HL-60/S4 treated with phorbol 12-myristate 13-acetate at 8.2 ng/mL for 4 days and 3 days (cell line): Measurements from ENCODE around the gene ARL8A.
"Not testable (repeated sequence)": the region's sequence is repeated elsewhere in the genome, so short reads cannot be mapped to it uniquely, and the experiment has no call there.

ENCODE experiments used
- in situ Hi-C: fragments of 300-500 bp; cut with MboI; formaldehyde crosslinking; loops from 2 replicates; pipeline ENCODE4 v1.15.0; 2022; ENCODE audit warnings: low sequenced_read_pairs

ARL8A gene

DNA sequence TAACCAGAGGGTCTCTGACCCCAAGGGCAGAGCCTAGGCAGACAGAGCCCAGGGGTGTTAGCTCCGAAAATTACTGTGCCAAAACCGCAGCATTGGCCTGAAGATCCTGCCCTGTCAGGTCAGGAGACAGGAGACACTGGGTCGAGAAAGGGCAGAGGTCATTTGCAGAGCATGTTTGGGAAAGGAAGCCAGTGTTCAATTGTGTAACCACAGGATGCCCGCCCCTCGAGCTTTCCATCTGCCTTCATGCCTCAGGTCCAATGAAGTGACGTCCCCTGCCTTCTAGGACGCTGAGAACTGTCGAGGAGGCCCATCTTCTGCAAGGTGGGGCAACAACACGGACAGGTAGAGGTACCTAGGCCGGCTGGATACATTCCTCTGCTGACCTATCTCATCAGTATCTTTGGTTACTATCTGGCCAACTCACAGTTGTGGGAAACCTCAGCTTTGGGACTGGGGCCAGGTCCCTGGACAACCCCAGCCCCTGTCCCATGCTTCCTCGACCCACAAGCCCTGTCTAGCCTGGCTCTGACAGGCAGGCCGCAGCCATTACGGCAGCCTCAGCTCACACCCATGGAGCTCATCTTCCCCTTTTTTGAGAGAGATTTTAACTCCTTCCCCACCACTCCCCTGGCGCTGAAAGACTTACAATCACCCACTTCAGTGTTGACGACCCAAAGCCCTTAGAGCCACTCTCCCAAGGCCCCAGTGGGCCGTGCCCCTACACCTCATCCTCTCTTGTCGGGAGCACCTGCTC is 1.3 kb downstream of the ARL8A start:
- in situ Hi-C loops: no loop called here

GRCh38 chr1:202141468-202141867 is 3.1 kb downstream of the ARL8A start:
- in situ Hi-C loops: not testable (repeated sequence)

GRCh38 chr1:202140833-202141232 is 3.7 kb downstream of the ARL8A start:
- in situ Hi-C loops: no loop called here

DNA sequence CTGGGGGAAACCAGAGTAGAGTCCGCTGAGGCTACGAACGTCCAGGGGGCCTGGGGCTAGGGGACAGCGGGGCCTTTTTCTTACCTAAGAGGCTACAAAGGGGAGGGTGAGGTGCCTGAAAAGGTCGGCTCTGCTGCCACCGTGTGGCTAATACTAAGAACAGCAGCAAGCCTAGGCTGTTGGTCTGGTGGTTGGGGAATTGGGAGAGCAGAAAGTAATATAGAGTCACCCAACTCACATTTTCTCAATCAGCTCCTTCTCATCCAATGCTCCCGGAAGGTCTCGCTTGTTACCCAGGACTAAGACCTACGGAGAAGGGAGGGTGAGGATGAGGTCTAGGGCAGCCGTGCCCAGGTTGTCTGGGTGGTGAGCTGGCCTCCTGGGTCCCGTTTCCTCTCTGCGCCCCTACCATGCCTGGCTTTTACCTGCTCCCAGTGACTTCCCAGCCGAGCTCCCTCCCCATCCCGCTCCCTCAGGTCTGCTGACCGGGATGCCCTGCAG is 9.3 kb downstream of the ARL8A start:
- in situ Hi-C loops: no loop called here

- in situ Hi-C loops: no loop called here
These were observed 9.8 kb downstream of the ARL8A start for GRCh38 chr1:202134645-202135172.

- in situ Hi-C loops: no loop called here
These were observed 10.5 kb downstream of the ARL8A start for GRCh38 chr1:202133989-202134388.

GRCh38 chr1:202133496-202133895 is 11.0 kb downstream of the ARL8A start:
- in situ Hi-C loops: no loop called here

GRCh38 chr1:202133001-202133400 is 11.5 kb downstream of the ARL8A start:
- in situ Hi-C loops: no loop called here

GRCh38 chr1:202131956-202132821 is 12.3 kb downstream of the ARL8A start:
- in situ Hi-C loops: no loop called here

DNA sequence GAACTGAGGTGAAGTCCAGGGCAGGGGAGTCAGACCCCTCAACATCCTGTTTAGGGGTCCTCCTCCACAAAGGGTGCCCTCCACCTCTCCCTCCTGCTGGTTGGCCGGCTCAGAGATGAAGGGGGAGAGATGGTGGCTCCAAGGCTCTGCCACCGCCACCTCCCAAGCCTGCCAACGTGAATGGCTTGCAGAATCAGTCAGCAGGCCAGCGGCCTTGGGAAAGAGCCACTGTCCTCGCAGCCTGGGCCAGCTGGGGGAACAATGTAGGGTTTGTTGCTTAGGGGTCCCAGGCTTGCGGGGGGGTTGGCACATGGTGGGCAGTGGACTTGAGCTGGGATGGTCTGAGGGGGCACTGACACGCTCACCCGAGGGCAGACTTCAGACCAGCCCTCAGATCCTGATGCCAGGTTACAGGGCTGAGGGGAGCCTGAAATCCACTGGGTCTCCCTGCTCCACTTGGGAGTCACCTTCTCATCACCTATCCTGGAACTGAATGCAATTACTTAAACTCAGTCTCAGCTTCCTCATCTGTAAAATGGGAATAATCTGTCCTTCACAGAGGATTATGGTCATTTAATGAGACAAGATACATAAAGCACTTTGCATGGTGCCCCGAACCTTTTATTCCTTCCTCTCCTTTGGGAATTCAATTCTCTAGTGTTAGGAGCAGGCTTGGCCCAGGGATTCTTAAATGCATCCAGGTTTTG is 13.6 kb downstream of the ARL8A start:
- in situ Hi-C loops: no loop called here

- in situ Hi-C loops: no loop called here
These were observed 14.2 kb downstream of the ARL8A start for GRCh38 chr1:202130297-202130721.

- in situ Hi-C loops: no loop called here
These were observed 14.9 kb downstream of the ARL8A start for GRCh38 chr1:202129453-202130296.

- in situ Hi-C loops: no loop called here
These were observed 16.5 kb downstream of the ARL8A start for GRCh38 chr1:202127836-202128622.

DNA sequence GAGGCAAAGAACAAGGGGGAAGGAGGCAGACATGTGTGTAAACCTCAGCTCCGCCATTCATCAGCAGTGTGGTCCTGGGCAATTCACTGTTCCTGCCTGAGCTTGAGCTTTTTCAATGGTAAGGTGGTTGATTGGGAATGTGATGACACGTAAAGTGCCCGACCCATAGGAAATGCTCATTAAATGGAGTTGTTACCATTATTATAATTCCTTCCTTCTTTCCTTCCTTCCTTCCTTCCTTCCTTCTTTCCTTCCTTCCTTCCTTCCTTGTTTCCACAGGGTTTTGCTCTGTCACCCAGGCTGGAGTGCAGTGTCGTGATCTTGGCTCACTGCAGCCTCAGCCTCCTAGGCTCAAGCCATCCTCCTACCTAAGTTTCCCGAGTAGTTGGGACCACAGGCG is 17.5 kb downstream of the ARL8A start:
- in situ Hi-C loops: no loop called here

- in situ Hi-C loops: no loop called here
These were observed 18.1 kb downstream of the ARL8A start for GRCh38 chr1:202126426-202126825.

GRCh38 chr1:202125611-202126010 is 18.9 kb downstream of the ARL8A start:
- in situ Hi-C loops: no loop called here

DNA sequence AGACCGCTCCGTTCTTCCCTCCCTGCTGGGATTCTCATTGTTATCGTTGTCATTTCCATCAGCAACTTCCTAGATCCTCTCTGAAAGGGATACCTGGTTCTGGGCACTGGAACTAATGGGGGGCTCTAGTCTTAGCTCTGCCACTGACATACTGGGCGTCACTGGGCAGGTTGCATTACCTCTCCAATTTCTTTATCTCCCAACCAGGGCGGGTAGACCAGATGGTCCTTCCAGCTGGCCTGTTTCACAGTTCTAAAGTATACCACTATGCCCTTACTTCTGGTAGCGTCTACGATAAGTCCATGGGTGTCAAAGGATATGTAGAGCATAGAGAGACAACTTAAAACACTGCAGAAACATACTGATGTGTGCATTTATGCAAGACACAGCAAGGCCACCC is 20.4 kb downstream of the ARL8A start:
- in situ Hi-C loops: loop anchor here (25.0 kb wide), 1 partner anchor 237 kb away; the partner anchor contains the start of gene SHISA4

DNA sequence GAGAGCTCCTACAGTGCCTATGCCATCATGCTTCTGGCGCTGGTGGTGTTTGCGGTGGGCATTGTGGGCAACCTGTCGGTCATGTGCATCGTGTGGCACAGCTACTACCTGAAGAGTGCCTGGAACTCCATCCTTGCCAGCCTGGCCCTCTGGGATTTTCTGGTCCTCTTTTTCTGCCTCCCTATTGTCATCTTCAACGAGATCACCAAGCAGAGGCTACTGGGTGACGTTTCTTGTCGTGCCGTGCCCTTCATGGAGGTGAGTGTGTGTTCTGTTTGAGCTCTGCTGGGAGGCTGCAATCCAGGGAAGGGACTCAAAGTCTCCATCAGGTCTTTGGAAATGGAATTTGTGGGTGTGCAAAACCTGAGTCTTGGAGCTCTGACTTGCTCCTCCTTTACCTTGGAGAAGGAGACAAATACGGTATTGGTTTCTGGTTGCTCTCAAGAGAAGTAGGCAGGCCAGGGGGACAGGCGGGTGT is 21.2 kb downstream of the ARL8A start:
- in situ Hi-C loops: loop anchor here (25.0 kb wide), 1 partner anchor 236 kb away; the partner anchor contains the start of gene SHISA4
